HepG2 (cell line): Measurements from ENCODE around the gene TAAR1. TPM values are rescaled to one million over a fixed set of nuclear protein-coding genes. Genes with fewer than 3 reads are reported as not detected.

ENCODE experiments used
- ATAC-seq: fragments of 200-7000 bp; cut with Tn5 transposase; 3 replicates; pipeline ENCODE4 v1.9.1; 2020; ENCODE audit warnings: mild to moderate bottlenecking, moderate library complexity
- BruUV-seq: library from RNA; stranded (reverse); fragments of 400-500 nt; replicated peaks from 2 replicates; lab custom pipeline; 2021; lab: Mats Ljungman, UMichigan
- CTCF ChIA-PET: fragments of 300-600 bp; formaldehyde crosslinking; extraction: SDS; loops from one replicate; lab custom pipeline; 2021; ENCODE audit warnings: low total read pairs, inconsistent platforms, low intra/inter-chr PET ratio; lab: Yijun Ruan, JAX
- POLR2A ChIA-PET: fragments of 350-600 bp; sonication (Branson Sonifier 250); formaldehyde crosslinking; loops from one replicate; lab custom pipeline; 2020; ENCODE audit warnings: antibody characterized with exemption, inconsistent platforms; lab: Yijun Ruan, JAX
- DNase-seq: peaks from one replicate; pipeline ENCODE4 v3.0.0-alpha.2; 2015; ENCODE audit warnings: low spot score
- FAIRE-seq: peaks from 3 replicates; lab custom pipeline; 2011; peaks lifted over from hg19 to GRCh38; lab: Jason Lieb, UNC
- H2AFZ ChIP-seq: one replicate; pipeline ENCODE4 v1.6.1; 2011; ENCODE audit warnings: low read length, inconsistent platforms
- H3K27ac ChIP-seq: fragments of 300-600 bp; 3 replicates; pipeline ENCODE4 v1.8.0; 2011; ENCODE audit warnings: mixed run types, mild to moderate bottlenecking, mixed read lengths, low read length, inconsistent platforms; ENCODE audit not compliant: insufficient read depth; ENCODE audit errors: extremely low read length
- H3K27me3 ChIP-seq, 2 experiments: fragments of 200-600 bp in 1 of 2; 2 replicates in 1 of 2; 3 replicates in 1 of 2; pipeline versions ENCODE4 v1.6.0 to v1.8.0; 2011; ENCODE audit warnings: low read length in 2 of 2, mild to moderate bottlenecking in 2 of 2, moderate library complexity in 2 of 2, inconsistent platforms in 1 of 2; ENCODE audit not compliant: insufficient read depth in 2 of 2, control insufficient read depth in 1 of 2
- H3K36me3 ChIP-seq, 2 experiments: fragments of 200-600 bp in 1 of 2; replicated peaks in 1 of 2; 2 replicates in 1 of 2; 3 replicates in 1 of 2; pipeline versions ENCODE4 v1.5.1 to v1.8.0; 2011; ENCODE audit warnings: low read length in 2 of 2, inconsistent platforms in 1 of 2; ENCODE audit not compliant: insufficient read depth in 2 of 2, control insufficient read depth in 1 of 2
- H3K4me1 ChIP-seq: 2 replicates; pipeline ENCODE4 v1.5.1; 2012; ENCODE audit warnings: low read length, inconsistent platforms; ENCODE audit not compliant: insufficient read depth
- H3K4me2 ChIP-seq: 2 replicates; pipeline ENCODE4 v1.6.0; 2011; ENCODE audit warnings: low read depth, low read length, inconsistent platforms
- H3K4me3 ChIP-seq, 3 experiments: fragments of 200-600 bp in 1 of 3; sonication (generic), shearing (Covaris generic) in 1 of 3; replicated peaks in 1 of 3; 2 replicates each; pipeline ENCODE4 v1.5.1; 2011 to 2016; ENCODE audit warnings: low read length in 3 of 3, inconsistent platforms in 2 of 3, low read depth in 2 of 3, mild to moderate bottlenecking in 2 of 3, control low read depth in 1 of 3, mixed read lengths in 1 of 3; ENCODE audit not compliant: insufficient read depth in 1 of 3
- H3K79me2 ChIP-seq: one replicate; pipeline ENCODE4 v1.6.1; 2011; ENCODE audit warnings: low read length, inconsistent platforms; ENCODE audit not compliant: insufficient read depth
- H3K9ac ChIP-seq: 2 replicates; pipeline ENCODE4 v1.6.0; 2011; ENCODE audit warnings: mild to moderate bottlenecking, low read depth, low read length, inconsistent platforms; ENCODE audit not compliant: insufficient read depth
- H3K9me3 ChIP-seq: 2 replicates; pipeline ENCODE4 v1.5.1; 2012; ENCODE audit warnings: mild to moderate bottlenecking, low read length
- H4K20me1 ChIP-seq: 2 replicates; pipeline ENCODE4 v1.6.0; 2011; ENCODE audit warnings: inconsistent platforms, mild to moderate bottlenecking, low read length, moderate library complexity; ENCODE audit not compliant: insufficient read depth
- DMAP1 ChIP-seq: IDR thresholded peaks from 2 replicates; pipeline ENCODE4 v1.6.1; 2016
- POLR2A ChIP-seq, 2 experiments: IDR thresholded peaks; 2 replicates each; pipeline ENCODE4 v1.6.1; 2011; ENCODE audit warnings: low read depth in 2 of 2, low read length in 2 of 2, mild to moderate bottlenecking in 1 of 2, moderate library complexity in 1 of 2; ENCODE audit not compliant: insufficient read depth in 1 of 2
- PPARG ChIP-seq: conservative IDR thresholded peaks from 2 replicates; pipeline ENCODE4 v1.6.1; 2016; ENCODE audit warnings: missing biosample characterization, missing genetic modification reagents
- THAP7 ChIP-seq: sonication (generic); formaldehyde crosslinking; IDR thresholded peaks from 2 replicates; pipeline ENCODE4 v1.8.1; 2023; ENCODE audit warnings: mild to moderate bottlenecking, missing genetic modification reagents
- ZBTB8A ChIP-seq: sonication (generic); formaldehyde crosslinking; IDR thresholded peaks from 2 replicates; pipeline ENCODE4 v1.4.0; 2020; ENCODE audit warnings: mild to moderate bottlenecking, low read depth, missing genetic modification reagents, borderline replicate concordance
- ZHX1 ChIP-seq: sonication (generic); formaldehyde crosslinking; IDR thresholded peaks from 2 replicates; pipeline ENCODE4 v1.8.1; 2022; ENCODE audit warnings: low read depth, mild to moderate bottlenecking, missing genetic modification reagents
- ZNF605 ChIP-seq: sonication (generic); formaldehyde crosslinking; IDR thresholded peaks from 2 replicates; pipeline ENCODE4 v1.8.0; 2022; ENCODE audit warnings: mild to moderate bottlenecking, missing genetic modification reagents
- ZNF790 ChIP-seq: sonication (generic); formaldehyde crosslinking; IDR thresholded peaks from 2 replicates; pipeline ENCODE4 v1.8.0; 2022; ENCODE audit warnings: missing genetic modification reagents, mild to moderate bottlenecking, borderline replicate concordance
- WGBS: methylation state at CpG from one replicate; pipeline ENCODE4 v1.1.6; 2017; ENCODE audit warnings: low lambda C conversion rate; 5-methylcytosine and 5-hydroxymethylcytosine counted together
- in situ Hi-C: cut with HindIII; loops from 2 replicates; pipeline ENCODE4 v1.10.0; 2017; ENCODE audit warnings: low pct_unique_long_range_greater_than_20kb; ENCODE audit not compliant: extremely low pct_ligation_motif_present
- intact Hi-C: fragments of 100-400 bp; cut with micrococcal nuclease; formaldehyde crosslinking; loops from one replicate; pipeline ENCODE4 v1.10.0; 2022; ENCODE audit not compliant: unreplicated experiment
- polyA plus RNA-seq, 8 experiments: library from polyadenylated mRNA; depleted of rRNA in 3 of 8; stranded (reverse) in 7 of 8; unstranded in 1 of 8; fragments of >200 nt; fragmentation: Illumina TruSeq in 4 of 8; extraction: Trizol in 4 of 8; gene quantifications; 2 replicates each; pipeline versions ENCODE4 v1.2.1 to v1.2.3, GENCODE V29; 2011 to 2016; ENCODE audit warnings: low read depth in 4 of 8, missing spikeins in 1 of 8, mixed read lengths in 1 of 8; ENCODE audit not compliant: insufficient read depth in 1 of 8
- total RNA-seq, 5 experiments: library from RNA; depleted of rRNA; stranded (reverse); fragments of >200 nt; fragmentation: Illumina TruSeq; extraction: Trizol; gene quantifications; 2 replicates each; pipeline ENCODE4 v1.2.3, GENCODE V29; 2016; ENCODE audit warnings: low read depth in 1 of 5
- TF ChIP-seq, protein P1 (sequence below): sonication (generic); formaldehyde crosslinking; IDR thresholded peaks from 2 replicates; pipeline ENCODE4 v1.8.0; 2022; ENCODE audit warnings: missing genetic modification reagents, mild to moderate bottlenecking, inconsistent platforms, borderline replicate concordance

The TAAR1 gene
- total and polyA plus RNA-seq, 2 of the 13 experiments (the other 11 are each of a cell fraction or from before 2014, with no cell fraction given) = not detected

DNA sequence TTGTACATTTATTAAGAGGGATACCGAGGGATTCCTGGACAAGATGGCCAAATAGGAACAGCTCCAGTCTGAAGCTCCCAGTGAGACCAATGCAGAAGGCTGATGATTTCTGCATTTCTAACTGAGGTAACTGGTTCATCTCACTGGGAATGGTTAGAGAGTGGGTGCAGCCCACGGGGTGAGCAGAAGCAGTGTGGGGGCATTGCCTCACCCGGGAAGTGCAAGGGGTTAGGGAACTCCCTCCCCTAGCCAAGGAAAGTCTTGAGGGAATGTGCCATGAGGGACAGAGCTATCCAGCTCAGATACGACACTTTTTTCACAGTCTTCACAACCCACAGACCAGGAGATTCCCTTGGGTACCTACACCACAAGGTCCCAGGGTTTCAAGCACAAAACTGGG, 24.2 kb downstream of the TAAR1 start:
- Histone ChIP-seq H3K4me3 (no peak overlapping the region), H3K9me3 (no peaks in the 10 kb centered on the region; the same call in 1 of the 2 replicates), H3K27ac (no peak overlapping the region), H3K79me2 (no peaks in the 10 kb centered on the region), H4K20me1 (no peaks in the 10 kb centered on the region), H3K4me2 (peak overlapping the region; percentile 76), H3K27me3 (no peaks in the 10 kb centered on the region), H3K9ac (no peak overlapping the region), H3K4me1 (peaks cover 20% of the 10 kb centered on the region), H2AFZ (no peak overlapping the region), H3K36me3 (no peaks in the 10 kb centered on the region)
- 70% methylated on average over 3 of the region's 4 CpGs for WGBS
- in situ Hi-C loops = no loop called here
- TF ChIP-seq THAP7 (CRISPR knock-in tag) (no peak), ZNF790 (CRISPR knock-in tag) (0 out of 2 replicates have a peak, but pooled peaks have one; percentile 33)
- ATAC-seq = peak; percentile 57
- CTCF ChIA-PET = no interaction called here
- no peak for DNase-seq
- POLR2A ChIA-PET = interaction anchor here (1.1 kb wide), 1 partner anchor 180 kb away, joined by 4 read pairs; the partner anchor contains the start of gene RPS12
- no TSS peak for BruUV-seq
- intact Hi-C loops = no loop called here
- no peak for FAIRE-seq

DNA sequence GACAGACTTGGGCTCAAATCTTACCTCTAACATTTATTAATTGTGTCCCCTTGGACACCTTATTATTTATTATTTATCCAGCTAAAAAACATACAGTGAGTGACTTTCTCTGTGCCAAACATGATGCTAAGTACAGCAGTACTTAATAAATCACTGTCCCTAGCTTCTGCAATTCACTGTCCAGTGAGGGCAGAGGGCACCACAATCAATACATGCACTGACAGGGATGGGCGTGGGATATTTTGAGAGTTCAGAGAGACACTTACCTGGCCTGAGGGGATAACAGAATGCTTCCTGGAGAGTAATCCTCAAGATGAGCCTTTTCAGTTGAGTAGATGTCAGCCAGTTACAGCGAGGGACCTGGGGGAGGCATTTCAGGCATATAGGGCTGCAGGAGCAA, 25.6 kb downstream of the TAAR1 start:
- CTCF ChIA-PET = no interaction called here

More for the DNA sequence above, 25.6 kb downstream of the TAAR1 start:
- no peak for FAIRE-seq
- no peak overlapping the region for H3K9ac ChIP-seq
- TF ChIP-seq, protein P1, sequence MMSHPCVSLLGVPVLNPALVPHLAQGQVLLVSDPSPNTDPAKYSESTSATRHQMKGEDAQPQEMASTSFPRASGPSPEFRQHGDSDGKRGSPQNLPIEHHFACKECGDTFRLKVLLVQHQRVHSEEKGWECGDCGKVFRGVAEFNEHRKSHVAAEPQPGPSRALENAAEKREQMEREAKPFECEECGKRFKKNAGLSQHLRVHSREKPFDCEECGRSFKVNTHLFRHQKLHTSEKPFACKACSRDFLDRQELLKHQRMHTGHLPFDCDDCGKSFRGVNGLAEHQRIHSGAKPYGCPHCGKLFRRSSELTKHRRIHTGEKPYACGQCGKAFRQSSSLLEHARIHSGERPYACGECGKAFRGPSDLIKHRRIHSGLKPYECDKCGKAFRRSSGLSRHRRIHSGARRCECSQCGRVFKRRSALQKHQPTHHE (CRISPR knock-in tag) = no peak
- TF ChIP-seq PPARG = no peak
- no peak for TF ChIP-seq POLR2A (IDR thresholded peaks at IDR 0.05; ENCODE audit: insufficient read depth in 1 of 2, low read depth in 2 of 2, low read length in 2 of 2)
- no peak for TF ChIP-seq ZHX1 (CRISPR knock-in tag)
- no peak for TF ChIP-seq DMAP1 (CRISPR knock-in tag)
- TF ChIP-seq ZBTB8A (CRISPR knock-in tag) = no peak
- TF ChIP-seq ZNF605 = no peak
- POLR2A ChIA-PET = no interaction called here
- no peaks in the 10 kb centered on the region for H3K27me3 ChIP-seq
- H3K27ac ChIP-seq = no peak overlapping the region
- no peaks in the 10 kb centered on the region for H3K79me2 ChIP-seq
- intact Hi-C loops (no loop called here), in situ Hi-C loops (no loop called here)
- no peaks in the 10 kb centered on the region for H3K36me3 ChIP-seq
- no peak overlapping the region for H2AFZ ChIP-seq
- H4K20me1 ChIP-seq = no peaks in the 10 kb centered on the region
- no peak; the same call in 2 of the 3 replicates for ATAC-seq
- no peak overlapping the region for H3K4me3 ChIP-seq
- H3K9me3 ChIP-seq = no peaks in the 10 kb centered on the region; the same call in 1 of the 2 replicates
- H3K4me2 ChIP-seq = no peak overlapping the region
- 39% methylated on average over 2 of the region's 2 CpGs for WGBS
- BruUV-seq = no TSS peak
- H3K4me1 ChIP-seq = peaks cover 20% of the 10 kb centered on the region
- no peak for DNase-seq
